Measurements from ENCODE around the gene CHRNA3. TPM values are rescaled to one million over a fixed set of nuclear protein-coding genes. Genes with fewer than 3 reads are reported as not detected.

CHRNA3 gene
- total and polyA plus RNA-seq, 8 donors, result 0.05 to 1.0 (median 0.20) TPM; not detected in 2

- ATAC-seq, result peak; percentile 50 to 74 (median 72)
Observed at GRCh38 chr15:78638658-78639314, 18.0 kb upstream of the CHRNA3 start.

DNA sequence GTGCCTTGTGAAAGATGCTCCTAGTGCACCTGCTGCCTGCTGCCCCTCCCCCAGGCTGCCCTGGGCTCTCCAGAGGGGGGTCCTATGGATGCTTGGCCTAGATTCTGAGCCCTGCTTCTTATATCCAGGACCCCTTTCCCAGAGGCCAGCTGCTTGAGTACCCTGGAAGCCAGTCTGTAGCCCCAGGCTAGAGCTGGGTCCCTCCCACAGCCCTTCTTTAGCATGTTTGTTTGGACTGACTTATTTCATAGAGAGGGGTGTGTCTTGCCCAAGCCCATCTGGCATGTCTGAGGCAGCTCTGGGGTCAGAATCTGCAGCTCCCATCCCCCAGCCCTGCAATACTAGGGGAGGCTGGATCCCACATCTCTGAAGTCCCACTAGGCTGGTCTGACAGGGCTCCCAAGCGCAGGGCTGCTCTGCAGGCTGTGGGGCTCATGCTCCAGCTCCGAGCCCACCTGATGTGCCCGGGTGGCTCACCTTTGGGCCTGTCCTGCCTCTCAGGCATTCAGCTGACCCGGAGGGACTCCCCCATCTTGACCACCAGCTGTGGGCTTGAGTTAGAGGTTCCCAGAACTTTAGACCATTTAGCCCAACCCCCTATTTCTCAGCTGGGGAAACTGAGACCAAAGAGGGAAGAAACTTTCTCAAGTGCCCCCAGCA is 17.1 kb upstream of the CHRNA3 start:
- FAIRE-seq (no peak), DNase-seq (no peak), ATAC-seq (no peak)
- intact Hi-C loops (cut with DNase I), result no loop called here
- no peaks in the 10 kb centered on the region for H3K9me3 ChIP-seq
- no peak overlapping the region for H3K4me3 ChIP-seq
- H3K27ac ChIP-seq, result no peak overlapping the region
- H3K27me3 ChIP-seq, result no peaks in the 10 kb centered on the region
- no peaks in the 10 kb centered on the region for H3K4me1 ChIP-seq
- 74 to 80% methylated on average over 4 of the region's 4 CpGs for WGBS, 2 donors
- no peaks in the 10 kb centered on the region for H3K36me3 ChIP-seq
- TF ChIP-seq, protein P1, sequence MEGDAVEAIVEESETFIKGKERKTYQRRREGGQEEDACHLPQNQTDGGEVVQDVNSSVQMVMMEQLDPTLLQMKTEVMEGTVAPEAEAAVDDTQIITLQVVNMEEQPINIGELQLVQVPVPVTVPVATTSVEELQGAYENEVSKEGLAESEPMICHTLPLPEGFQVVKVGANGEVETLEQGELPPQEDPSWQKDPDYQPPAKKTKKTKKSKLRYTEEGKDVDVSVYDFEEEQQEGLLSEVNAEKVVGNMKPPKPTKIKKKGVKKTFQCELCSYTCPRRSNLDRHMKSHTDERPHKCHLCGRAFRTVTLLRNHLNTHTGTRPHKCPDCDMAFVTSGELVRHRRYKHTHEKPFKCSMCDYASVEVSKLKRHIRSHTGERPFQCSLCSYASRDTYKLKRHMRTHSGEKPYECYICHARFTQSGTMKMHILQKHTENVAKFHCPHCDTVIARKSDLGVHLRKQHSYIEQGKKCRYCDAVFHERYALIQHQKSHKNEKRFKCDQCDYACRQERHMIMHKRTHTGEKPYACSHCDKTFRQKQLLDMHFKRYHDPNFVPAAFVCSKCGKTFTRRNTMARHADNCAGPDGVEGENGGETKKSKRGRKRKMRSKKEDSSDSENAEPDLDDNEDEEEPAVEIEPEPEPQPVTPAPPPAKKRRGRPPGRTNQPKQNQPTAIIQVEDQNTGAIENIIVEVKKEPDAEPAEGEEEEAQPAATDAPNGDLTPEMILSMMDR (IDR thresholded peaks at IDR 0.05), result no peak

More at GRCh38 chr15:78638658-78639314, 18.0 kb upstream of the CHRNA3 start:
- no peak overlapping the region for H3K27ac ChIP-seq
- 41 to 50% methylated on average over 4 of the region's 4 CpGs for WGBS, 2 donors
- TF ChIP-seq, protein P1 (IDR thresholded peaks at IDR 0.05), result peak; percentile 19 to 44 (median 37)
- no peak for FAIRE-seq
- intact Hi-C loops (cut with DNase I), result no loop called here
- H3K4me1 ChIP-seq, result no peaks in the 10 kb centered on the region
- H3K4me3 ChIP-seq, result no peak overlapping the region
- no peaks in the 10 kb centered on the region for H3K36me3 ChIP-seq
- DNase-seq, result peak in 2 of 6 donors; percentile 43 to 50
- H3K27me3 ChIP-seq, result no peaks in the 10 kb centered on the region
- H3K9me3 ChIP-seq, result no peaks in the 10 kb centered on the region

- TF ChIP-seq, protein P1 (IDR thresholded peaks at IDR 0.05), result no peak
- intact Hi-C loops (cut with DNase I), result no loop called here
- Histone ChIP-seq H3K27ac (no peak overlapping the region), H3K36me3 (no peaks in the 10 kb centered on the region), H3K4me3 (no peak overlapping the region), H3K27me3 (no peaks in the 10 kb centered on the region), H3K4me1 (no peaks in the 10 kb centered on the region), H3K9me3 (no peaks in the 10 kb centered on the region)
- DNase-seq, result no peak
- ATAC-seq, result no peak
- FAIRE-seq, result no peak
- WGBS, 2 donors, result 66 to 78% methylated on average over 2 of the region's 2 CpGs
Observed at GRCh38 chr15:78636378-78636859, 15.6 kb upstream of the CHRNA3 start.

- Histone ChIP-seq H3K27me3 (no peaks in the 10 kb centered on the region), H3K9me3 (no peaks in the 10 kb centered on the region), H3K27ac (no peak overlapping the region), H3K4me1 (no peaks in the 10 kb centered on the region), H3K36me3 (no peaks in the 10 kb centered on the region), H3K4me3 (no peak overlapping the region)
- TF ChIP-seq, protein P1 (IDR thresholded peaks at IDR 0.05), result no peak
- ATAC-seq (no peak), FAIRE-seq (no peak), DNase-seq (no peak)
- 77 to 79% methylated on average over 10 of the region's 10 CpGs for WGBS, 2 donors
- intact Hi-C loops (cut with DNase I), result no loop called here
Observed at GRCh38 chr15:78635346-78635745, 14.6 kb upstream of the CHRNA3 start.
